Activated naive CD8-positive, alpha-beta T cell (primary cell): ENCODE measurements around the gene FIGN.
A peak's percentile ranks its signal among the peaks of the same experiment; 100 is the strongest.

Source experiments
- H3K27ac Mint-ChIP-seq: one replicate; pipeline ENCODE4 v1.8.0; 2021; ENCODE audit warnings: mixed read lengths
- H3K27me3 Mint-ChIP-seq: one replicate; pipeline ENCODE4 v1.8.0; 2021; ENCODE audit warnings: mixed read lengths
- H3K36me3 Mint-ChIP-seq: one replicate; pipeline ENCODE4 v1.8.0; 2021; ENCODE audit warnings: mixed read lengths
- H3K4me1 Mint-ChIP-seq: one replicate; pipeline ENCODE4 v1.8.0; 2021; ENCODE audit warnings: low read depth, mixed read lengths
- H3K4me3 Mint-ChIP-seq: one replicate; pipeline ENCODE4 v1.8.0; 2021; ENCODE audit warnings: mild to moderate bottlenecking, mixed read lengths
- H3K9me3 Mint-ChIP-seq: one replicate; pipeline ENCODE4 v1.8.0; 2021; ENCODE audit warnings: low read depth, mixed read lengths

FIGN gene

GRCh38 chr2:163735685-163736432 lies at the start of gene FIGN:
FIGN (minus strand) TSS chr2:163736008; CDS start chr2:163734927, 1,081 bp downstream.
- Mint-ChIP-seq H3K4me1 (peaks cover 4% of the 10 kb centered on the region), H3K27ac (no peak within 1 kb of the TSS), H3K9me3 (peaks cover 4% of the 10 kb centered on the region), H3K4me3 (peak within 1 kb of the TSS; percentile 15), H3K36me3 (peaks cover 2% of the 10 kb centered on the region), H3K27me3 (peaks cover 22% of the 10 kb centered on the region)

- H3K27me3 Mint-ChIP-seq, result no peaks in the 10 kb centered on the region
- no peak overlapping the region for H3K27ac Mint-ChIP-seq
- no peak overlapping the region for H3K4me3 Mint-ChIP-seq
- no peaks in the 10 kb centered on the region for H3K4me1 Mint-ChIP-seq
- H3K9me3 Mint-ChIP-seq, result peaks cover 16% of the 10 kb centered on the region
- no peaks in the 10 kb centered on the region for H3K36me3 Mint-ChIP-seq
Measured at GRCh38 chr2:163785162-163785561, 49.4 kb upstream of the FIGN start.

GRCh38 chr2:163779970-163780597 lies 44.3 kb upstream of the FIGN start:
- no peaks in the 10 kb centered on the region for H3K4me1 Mint-ChIP-seq
- no peak overlapping the region for H3K27ac Mint-ChIP-seq
- H3K36me3 Mint-ChIP-seq, result no peaks in the 10 kb centered on the region
- no peak overlapping the region for H3K4me3 Mint-ChIP-seq
- no peaks in the 10 kb centered on the region for H3K27me3 Mint-ChIP-seq
- peaks cover 9% of the 10 kb centered on the region for H3K9me3 Mint-ChIP-seq

- H3K4me3 Mint-ChIP-seq, result no peak overlapping the region
- peaks cover 6% of the 10 kb centered on the region for H3K9me3 Mint-ChIP-seq
- H3K4me1 Mint-ChIP-seq, result no peaks in the 10 kb centered on the region
- H3K27ac Mint-ChIP-seq, result no peak overlapping the region
- H3K27me3 Mint-ChIP-seq, result no peaks in the 10 kb centered on the region
- H3K36me3 Mint-ChIP-seq, result no peaks in the 10 kb centered on the region
Measured at GRCh38 chr2:163778045-163778781, 42.4 kb upstream of the FIGN start.

GRCh38 chr2:163775304-163775703 lies 39.5 kb upstream of the FIGN start:
- Mint-ChIP-seq H3K27me3 (no peaks in the 10 kb centered on the region), H3K27ac (no peak overlapping the region), H3K36me3 (no peaks in the 10 kb centered on the region), H3K9me3 (peaks cover 7% of the 10 kb centered on the region), H3K4me1 (no peaks in the 10 kb centered on the region), H3K4me3 (no peak overlapping the region)

- Mint-ChIP-seq H3K4me1 (no peaks in the 10 kb centered on the region), H3K36me3 (no peaks in the 10 kb centered on the region), H3K27me3 (no peaks in the 10 kb centered on the region), H3K4me3 (no peak overlapping the region), H3K9me3 (peaks cover 7% of the 10 kb centered on the region), H3K27ac (no peak overlapping the region)
Measured at GRCh38 chr2:163774862-163775261, 39.1 kb upstream of the FIGN start.

- H3K27ac Mint-ChIP-seq, result no peak overlapping the region
- H3K4me3 Mint-ChIP-seq, result no peak overlapping the region
- H3K9me3 Mint-ChIP-seq, result peaks cover 7% of the 10 kb centered on the region
Measured at GRCh38 chr2:163773276-163773675, 37.5 kb upstream of the FIGN start.

GRCh38 chr2:163771596-163771995 lies 35.8 kb upstream of the FIGN start:
- no peak overlapping the region for H3K4me3 Mint-ChIP-seq
- H3K36me3 Mint-ChIP-seq, result no peaks in the 10 kb centered on the region
- no peak overlapping the region for H3K27ac Mint-ChIP-seq
- H3K27me3 Mint-ChIP-seq, result no peaks in the 10 kb centered on the region
- H3K4me1 Mint-ChIP-seq, result no peaks in the 10 kb centered on the region
- H3K9me3 Mint-ChIP-seq, result peaks cover 7% of the 10 kb centered on the region

More at GRCh38 chr2:163773276-163773675, 37.5 kb upstream of the FIGN start:
- no peaks in the 10 kb centered on the region for H3K27me3 Mint-ChIP-seq
- no peaks in the 10 kb centered on the region for H3K4me1 Mint-ChIP-seq
- no peaks in the 10 kb centered on the region for H3K36me3 Mint-ChIP-seq

GRCh38 chr2:163768881-163769695 lies 33.3 kb upstream of the FIGN start:
- H3K27me3 Mint-ChIP-seq, result no peaks in the 10 kb centered on the region
- no peak overlapping the region for H3K27ac Mint-ChIP-seq
- no peak overlapping the region for H3K4me3 Mint-ChIP-seq
- H3K9me3 Mint-ChIP-seq, result peaks cover 8% of the 10 kb centered on the region
- H3K36me3 Mint-ChIP-seq, result no peaks in the 10 kb centered on the region
- H3K4me1 Mint-ChIP-seq, result no peaks in the 10 kb centered on the region

- no peaks in the 10 kb centered on the region for H3K36me3 Mint-ChIP-seq
- no peak overlapping the region for H3K27ac Mint-ChIP-seq
- H3K9me3 Mint-ChIP-seq, result peaks cover 6% of the 10 kb centered on the region
- H3K4me3 Mint-ChIP-seq, result no peak overlapping the region
- H3K27me3 Mint-ChIP-seq, result no peaks in the 10 kb centered on the region
- no peaks in the 10 kb centered on the region for H3K4me1 Mint-ChIP-seq
Measured at GRCh38 chr2:163767097-163767496, 31.3 kb upstream of the FIGN start.

- Mint-ChIP-seq H3K27ac (no peak overlapping the region), H3K4me3 (no peak overlapping the region), H3K4me1 (no peaks in the 10 kb centered on the region), H3K9me3 (peaks cover 4% of the 10 kb centered on the region), H3K36me3 (no peaks in the 10 kb centered on the region), H3K27me3 (no peaks in the 10 kb centered on the region)
Measured at GRCh38 chr2:163764566-163764965, 28.8 kb upstream of the FIGN start.

GRCh38 chr2:163759013-163759412 lies 23.2 kb upstream of the FIGN start:
- H3K9me3 Mint-ChIP-seq, result peaks cover 7% of the 10 kb centered on the region
- H3K36me3 Mint-ChIP-seq, result no peaks in the 10 kb centered on the region
- H3K4me1 Mint-ChIP-seq, result no peaks in the 10 kb centered on the region
- H3K27me3 Mint-ChIP-seq, result no peaks in the 10 kb centered on the region
- no peak overlapping the region for H3K4me3 Mint-ChIP-seq
- H3K27ac Mint-ChIP-seq, result no peak overlapping the region

GRCh38 chr2:163757814-163758213 lies 22.0 kb upstream of the FIGN start:
- H3K9me3 Mint-ChIP-seq, result peaks cover 7% of the 10 kb centered on the region
- H3K4me1 Mint-ChIP-seq, result no peaks in the 10 kb centered on the region
- H3K27ac Mint-ChIP-seq, result no peak overlapping the region
- H3K4me3 Mint-ChIP-seq, result no peak overlapping the region
- H3K27me3 Mint-ChIP-seq, result no peaks in the 10 kb centered on the region
- no peaks in the 10 kb centered on the region for H3K36me3 Mint-ChIP-seq

GRCh38 chr2:163756588-163756987 lies 20.8 kb upstream of the FIGN start:
- Mint-ChIP-seq H3K9me3 (peaks cover 7% of the 10 kb centered on the region), H3K27me3 (no peaks in the 10 kb centered on the region)

More at GRCh38 chr2:163756588-163756987, 20.8 kb upstream of the FIGN start:
- H3K4me1 Mint-ChIP-seq, result no peaks in the 10 kb centered on the region
- H3K4me3 Mint-ChIP-seq, result no peak overlapping the region
- H3K36me3 Mint-ChIP-seq, result no peaks in the 10 kb centered on the region
- H3K27ac Mint-ChIP-seq, result no peak overlapping the region
